ENCODE data around the gene ORC5. TPM values are rescaled to one million over a fixed set of nuclear protein-coding genes. Genes with fewer than 3 reads are reported as not detected.

Gene ORC5
- total and polyA plus RNA-seq, 10 of the 15 experiments (the other 5 are each of a cell fraction or from before 2014, with no cell fraction given): 14.8 to 58.6 (median 30.3) TPM

DNA sequence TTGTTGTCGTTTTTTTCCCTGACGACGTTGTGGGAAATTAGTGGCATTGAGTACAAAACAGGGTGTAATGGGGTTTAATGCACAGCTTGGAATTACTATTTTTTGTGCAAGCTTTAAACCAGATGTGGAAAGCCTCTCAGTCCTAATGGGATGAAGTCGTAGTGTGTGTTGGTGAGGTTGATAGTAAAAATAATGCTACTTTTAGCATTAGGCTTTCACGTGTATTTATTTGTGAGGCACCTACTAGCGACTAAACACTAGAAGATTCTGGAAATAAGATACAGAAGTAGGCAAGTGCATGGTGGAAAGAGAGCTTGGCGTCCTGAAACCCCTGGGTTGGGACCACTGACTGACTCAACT, 588 bp upstream of the ORC5 start:
- peak; percentile 7; the same call in 1 of the 2 replicates for TF ChIP-seq BMI1 (IDR thresholded peaks at IDR 0.05; ENCODE audit: borderline replicate concordance)
- TF ChIP-seq BCL11A (IDR thresholded peaks at IDR 0.05; ENCODE audit: low read depth, low read length): no peak
- ChIA-PET CTCF (interaction anchor here (1.3 to 2.3 kb wide), 3 partner anchors 16 to 636 kb away, joined by 3 to 15 read pairs (median 3); no protein-coding TSS in a partner anchor), POLR2A (no interaction called here)

DNA sequence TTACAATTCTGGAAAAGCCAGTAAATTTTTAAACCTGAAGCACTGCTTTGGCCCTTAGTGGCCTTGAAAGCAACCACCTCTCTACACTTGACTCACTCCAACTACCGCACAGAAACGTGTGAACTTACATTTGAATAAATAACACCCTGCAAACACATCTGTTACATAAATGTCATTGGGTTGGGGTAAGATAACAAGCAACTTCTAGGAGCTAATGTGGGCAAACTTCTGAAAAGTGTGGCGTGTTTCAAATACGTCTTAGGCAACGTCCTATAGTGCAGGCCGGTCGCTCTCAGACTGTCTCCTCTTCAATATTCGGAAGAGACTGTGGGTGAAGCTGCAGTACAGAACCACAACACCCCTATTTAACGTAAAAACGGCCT, 474 bp downstream of the ORC5 start:
- intact Hi-C loops (cut with micrococcal nuclease; ENCODE audit: unreplicated experiment) (no loop called here), in situ Hi-C loops (cut with MboI) (no loop called here)
- H3K4me1 ChIP-seq (ENCODE audit: control insufficient read depth, insufficient read depth, low read length): peaks cover 4% of the 10 kb centered on the region
- H3K27ac ChIP-seq (ENCODE audit: control insufficient read depth, insufficient read depth): peak overlapping the region; percentile 84
- POLR2A ChIA-PET: no interaction called here
- no peaks in the 10 kb centered on the region for H3K27me3 ChIP-seq (replicated peaks in 1 of 2; ENCODE audit: control insufficient read depth in 2 of 2, insufficient read depth in 2 of 2, low read length in 1 of 2)
- H3K9ac ChIP-seq (ENCODE audit: control insufficient read depth, insufficient read depth, low read length): peak overlapping the region; percentile 91
- H3K9me3 ChIP-seq (replicated peaks; ENCODE audit: control insufficient read depth, insufficient read depth, low read length): no peaks in the 10 kb centered on the region
- TF ChIP-seq MXI1 (IDR thresholded peaks at IDR 0.05; ENCODE audit: low read depth, low read length) (peak; percentile 14), JUNB (IDR thresholded peaks at IDR 0.05) (no peak), RBBP5 (conservative IDR thresholded peaks at IDR 0.05) (no peak), MTA3 (IDR thresholded peaks at IDR 0.05; ENCODE audit: borderline replicate concordance, low read length) (0 out of 2 replicates have a peak, but pooled peaks have one; percentile 1), FOXK2 (IDR thresholded peaks at IDR 0.05) (no peak)
- H3K4me2 ChIP-seq (ENCODE audit: control insufficient read depth, insufficient read depth): peak overlapping the region; percentile 97
- CTCF ChIA-PET: interaction anchor here (1.3 to 2.3 kb wide), 2 partner anchors 24 to 635 kb away, joined by 3 to 15 read pairs; no protein-coding TSS in a partner anchor
- DNase-seq (ENCODE audit: low read depth, low spot score): no peak
- BruUV-seq (replicated peaks): TSS peak; percentile 90
- peaks cover 1 to 4% of the 10 kb centered on the region in 2 experiments; a peak in 2 of 4 replicates for H3K36me3 ChIP-seq (ENCODE audit: control insufficient read depth in 2 of 2, insufficient read depth in 2 of 2, low read length in 1 of 2)
- FAIRE-seq: no peak
- peak overlapping the region; percentile 86 for H2AFZ ChIP-seq (ENCODE audit: control insufficient read depth, low read depth, low read length)
- H3K79me2 ChIP-seq (ENCODE audit: control insufficient read depth, insufficient read depth, low read length): peaks cover 30% of the 10 kb centered on the region
- SMC1A ChIA-PET (ENCODE audit: uncharacterized antibody, unreplicated experiment): no interaction called here
- peak overlapping the region; percentile 93 for H3K4me3 ChIP-seq
- WGBS (ENCODE audit: insufficient coverage, insufficient replicate concordance, low lambda C conversion rate, missing lambda C conversion rate): under 1% methylated on average over 10 of the region's 10 CpGs
- RAD21 ChIA-PET (ENCODE audit: unreplicated experiment): interaction anchor here (2.4 kb wide), 1 partner anchor 24 kb away, joined by 5 read pairs; no protein-coding TSS in a partner anchor
- H4K20me1 ChIP-seq (ENCODE audit: control insufficient read depth, insufficient read depth): no peaks in the 10 kb centered on the region
- peak; percentile 57 for ATAC-seq

More for the DNA sequence above, 588 bp upstream of the ORC5 start:
- Histone ChIP-seq H3K9me3 (replicated peaks; ENCODE audit: control insufficient read depth, insufficient read depth, low read length) (no peaks in the 10 kb centered on the region), H3K79me2 (ENCODE audit: control insufficient read depth, insufficient read depth, low read length) (peaks cover 30% of the 10 kb centered on the region), H3K27ac (ENCODE audit: control insufficient read depth, insufficient read depth) (peak overlapping the region; percentile 78), H3K4me1 (ENCODE audit: control insufficient read depth, insufficient read depth, low read length) (peaks cover 4% of the 10 kb centered on the region), H3K4me3 (peak overlapping the region; percentile 93), H3K27me3 (replicated peaks in 1 of 2; ENCODE audit: control insufficient read depth in 2 of 2, insufficient read depth in 2 of 2, low read length in 1 of 2) (no peaks in the 10 kb centered on the region), H4K20me1 (ENCODE audit: control insufficient read depth, insufficient read depth) (no peaks in the 10 kb centered on the region), H2AFZ (ENCODE audit: control insufficient read depth, low read depth, low read length) (peak overlapping the region; percentile 86), H3K9ac (ENCODE audit: control insufficient read depth, insufficient read depth, low read length) (peak overlapping the region; percentile 91), H3K4me2 (ENCODE audit: control insufficient read depth, insufficient read depth) (peak overlapping the region; percentile 89), H3K36me3 (ENCODE audit: control insufficient read depth in 2 of 2, insufficient read depth in 2 of 2, low read length in 1 of 2) (no peaks in the 10 kb centered on the region)
- DNase-seq (ENCODE audit: low read depth, low spot score): no peak
- intact Hi-C loops (cut with micrococcal nuclease; ENCODE audit: unreplicated experiment): no loop called here
- WGBS (ENCODE audit: insufficient coverage, insufficient replicate concordance, low lambda C conversion rate, missing lambda C conversion rate): 17% methylated on average over 7 of the region's 7 CpGs
- ChIA-PET RAD21 (ENCODE audit: unreplicated experiment) (interaction anchor here (0.7 to 2.4 kb wide), 2 partner anchors 23 to 687 kb away, joined by 3 to 5 read pairs; no protein-coding TSS in a partner anchor), SMC1A (ENCODE audit: uncharacterized antibody, unreplicated experiment) (interaction anchor here (0.8 kb wide), 1 partner anchor 49 kb away, joined by 3 read pairs; no protein-coding TSS in a partner anchor)
- TSS peak; percentile 98 for BruUV-seq (replicated peaks)
- no peak for ATAC-seq
- no peak for FAIRE-seq
- in situ Hi-C loops (cut with MboI): no loop called here
